ENCODE data around the gene INTS7. TPM values are rescaled to one million over a fixed set of nuclear protein-coding genes. Genes with fewer than 3 reads are reported as not detected.

Gene INTS7
- total and polyA plus RNA-seq, 4 donors: 3.9 to 14.4 (median 10.2) TPM

DNA sequence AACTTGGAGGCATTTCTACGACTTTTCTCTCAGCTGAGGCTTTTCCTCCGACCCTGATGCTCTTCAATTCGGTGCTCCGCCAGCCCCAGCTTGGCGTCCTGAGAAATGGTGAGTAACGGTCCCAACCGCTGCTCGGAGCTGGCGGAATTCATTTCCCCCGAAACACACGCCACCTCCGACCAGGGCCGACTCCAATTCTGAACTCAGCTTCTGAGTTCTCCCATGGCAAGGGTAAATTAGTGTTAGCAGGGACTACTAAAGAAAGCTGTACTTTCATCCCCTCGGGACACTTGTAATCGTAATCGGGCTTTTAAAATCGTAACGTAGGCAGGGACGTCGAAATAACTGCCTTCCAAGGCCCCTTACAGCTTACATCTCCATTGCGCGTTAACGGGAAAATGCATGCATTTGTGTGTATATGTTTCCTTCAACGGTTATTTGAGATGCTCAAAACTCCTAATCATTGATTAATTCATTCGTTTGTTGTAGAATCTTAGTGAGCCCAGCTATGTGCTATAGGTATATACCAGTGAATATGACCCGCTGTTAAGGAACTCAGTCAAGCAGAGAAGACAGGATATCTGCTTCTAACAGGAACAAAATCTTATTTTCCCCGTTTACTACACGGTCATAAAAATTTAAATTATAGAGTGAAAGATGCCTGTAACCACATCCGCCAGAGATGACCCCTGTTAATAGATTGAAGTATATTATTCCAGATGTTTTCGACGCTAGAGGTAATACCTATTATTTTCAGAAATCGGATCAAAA lies 663 bp upstream of the INTS7 start (continued):
- TF ChIP-seq CTCF (IDR thresholded peaks at IDR 0.05; ENCODE audit: low read depth, low read length, missing input control) (no peak), FOXA1 (IDR thresholded peaks at IDR 0.05) (no peak), HNF4A (conservative IDR thresholded peaks at IDR 0.05) (no peak), YY1 (IDR thresholded peaks at IDR 0.05) (no peak), EGR1 (IDR thresholded peaks at IDR 0.05; ENCODE audit: low read depth in 2 of 2) (no peak)

GRCh38 chr1:212034516-212035122 lies 738 bp downstream of the INTS7 start:
- Histone ChIP-seq H3K9me3 (ENCODE audit: control insufficient read depth in 4 of 4, low read length in 3 of 4) (no peaks in the 10 kb centered on the region), H3K4me1 (ENCODE audit: control insufficient read depth in 4 of 4, insufficient read depth in 4 of 4, low read length in 3 of 4) (peaks cover 5 to 29% (median 13%) of the 10 kb centered on the region in 4 donors), H3K4me3 (ENCODE audit: low read depth in 1 of 3, low read length in 3 of 3) (peak overlapping the region; percentile 54 to 70 (median 59)), H3K27ac (ENCODE audit: low read depth in 1 of 2, low read length in 2 of 2) (peak overlapping the region; percentile 81 to 88), H3K36me3 (ENCODE audit: control insufficient read depth in 4 of 4, insufficient read depth in 3 of 4, low read depth in 1 of 4, low read length in 3 of 4) (no peaks in the 10 kb centered on the region), H3K27me3 (ENCODE audit: control insufficient read depth in 4 of 4, insufficient read depth in 4 of 4, low read length in 3 of 4) (no peaks in the 10 kb centered on the region), H3K9ac (ENCODE audit: low read depth in 1 of 2, low read length in 2 of 2) (peak overlapping the region; percentile 64 to 66)
- no peak for DNase-seq (ENCODE audit: low spot score)
- peak; percentile 89 for TF ChIP-seq CTCF (IDR thresholded peaks at IDR 0.05; ENCODE audit: low read depth, low read length, missing input control)
- no peak for TF ChIP-seq FOXA1 (IDR thresholded peaks at IDR 0.05)
- TF ChIP-seq ZBTB33 (IDR thresholded peaks at IDR 0.05): no peak
- TF ChIP-seq YY1 (IDR thresholded peaks at IDR 0.05): no peak
- peak; percentile 92 to 95 for TF ChIP-seq RAD21 (IDR thresholded peaks at IDR 0.05)
- TF ChIP-seq HNF4G (IDR thresholded peaks at IDR 0.05): no peak
- no peak for TF ChIP-seq RXRA (IDR thresholded peaks at IDR 0.05)
- TF ChIP-seq, protein P1, sequence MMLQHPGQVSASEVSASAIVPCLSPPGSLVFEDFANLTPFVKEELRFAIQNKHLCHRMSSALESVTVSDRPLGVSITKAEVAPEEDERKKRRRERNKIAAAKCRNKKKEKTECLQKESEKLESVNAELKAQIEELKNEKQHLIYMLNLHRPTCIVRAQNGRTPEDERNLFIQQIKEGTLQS (IDR thresholded peaks at IDR 0.05): no peak
- TF ChIP-seq FOXA2 (IDR thresholded peaks at IDR 0.05): no peak
- no peak for TF ChIP-seq HNF4A (conservative IDR thresholded peaks at IDR 0.05)
- no peak for TF ChIP-seq REST (IDR thresholded peaks at IDR 0.05)
- no peak for TF ChIP-seq EGR1 (IDR thresholded peaks at IDR 0.05; ENCODE audit: low read depth in 2 of 2)
- TF ChIP-seq TAF1 (conservative IDR thresholded peaks at IDR 0.05): peak; percentile 38
- TF ChIP-seq NR2F2 (IDR thresholded peaks at IDR 0.05): no peak
- TF ChIP-seq JUND (IDR thresholded peaks at IDR 0.05): no peak
- TF ChIP-seq GABPA (IDR thresholded peaks at IDR 0.05 in 1 of 2, conservative IDR thresholded peaks at IDR 0.05 in 1 of 2): no peak
- TF ChIP-seq SP1 (IDR thresholded peaks at IDR 0.05): no peak
- no peak for TF ChIP-seq MAX (IDR thresholded peaks at IDR 0.05)
- WGBS: 3% methylated on average over 13 of the region's 13 CpGs
